ENCODE results near the gene HOXA9.

DNA sequence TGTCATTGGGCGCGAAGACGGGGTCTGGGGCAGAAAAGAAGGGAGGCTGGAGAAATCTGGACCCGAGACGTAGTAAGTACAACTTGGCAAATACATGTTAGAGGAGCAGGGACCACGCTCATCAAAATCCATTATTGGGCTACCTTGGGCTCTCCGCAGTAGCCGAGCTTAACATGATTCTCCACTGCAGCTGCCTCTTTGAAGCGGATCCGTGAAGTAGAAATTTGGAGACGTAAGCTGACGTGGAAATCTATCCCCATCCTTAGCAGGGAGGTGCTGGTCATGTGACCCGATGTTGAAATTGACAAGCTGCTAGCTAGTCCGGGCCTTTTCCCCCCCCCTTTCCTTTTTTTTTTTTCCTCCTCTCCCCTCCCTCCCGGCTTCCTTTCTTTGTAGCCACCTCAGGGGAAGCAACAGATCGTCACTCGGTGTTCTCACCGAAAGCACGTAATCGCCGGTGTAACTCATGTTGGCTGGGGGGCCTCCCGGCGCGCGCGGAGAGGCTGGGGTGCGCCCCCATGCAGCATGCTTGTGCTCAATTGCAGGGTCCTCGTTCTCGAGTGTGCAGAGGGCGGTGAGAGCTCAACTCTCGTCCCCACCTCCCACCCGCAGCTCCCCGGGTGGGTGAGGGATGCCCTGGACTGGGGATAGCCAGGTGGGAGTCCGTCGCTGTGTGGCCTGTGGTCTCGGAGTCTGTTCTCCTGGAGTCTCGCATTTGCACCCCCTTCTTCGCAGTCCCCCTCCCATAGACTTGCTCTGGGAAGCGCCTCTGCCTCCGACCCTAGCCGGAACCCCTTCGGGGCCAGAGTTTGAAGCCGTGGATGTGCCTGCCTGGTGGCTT lies 19.9 kb upstream of the HOXA9 start, which contains the start of gene HOXA11:
- no peak for TF ChIP-seq CTCF (IDR thresholded peaks at IDR 0.05)
- no peak for TF ChIP-seq EP300 (IDR thresholded peaks at IDR 0.05)
- no peak for TF ChIP-seq POLR2A (IDR thresholded peaks at IDR 0.05)
- TF ChIP-seq POLR2AphosphoS5 (IDR thresholded peaks at IDR 0.05): no peak
